Nephron (organoid): ENCODE data around the gene FKBP3.

Source experiments
- H3K27ac Mint-ChIP-seq, 3 experiments: 2 replicates each; pipeline ENCODE4 v1.8.0; 2020; ENCODE audit warnings: mixed read lengths in 3 of 3, mild to moderate bottlenecking in 2 of 3, moderate library complexity in 1 of 3
- H3K27me3 Mint-ChIP-seq: 2 replicates; pipeline ENCODE4 v1.8.0; 2021; ENCODE audit warnings: low read depth, mild to moderate bottlenecking, moderate library complexity, mixed read lengths
- H3K36me3 Mint-ChIP-seq: 2 replicates; pipeline ENCODE4 v1.8.0; 2020; ENCODE audit warnings: low read depth, mixed read lengths
- H3K4me1 Mint-ChIP-seq: 2 replicates; pipeline ENCODE4 v1.8.0; 2020; ENCODE audit warnings: mixed read lengths
- H3K4me3 Mint-ChIP-seq, 3 experiments: 2 replicates each; pipeline ENCODE4 v1.8.0; 2020; ENCODE audit warnings: mild to moderate bottlenecking in 3 of 3, mixed read lengths in 3 of 3, moderate library complexity in 2 of 3
- H3K9me3 Mint-ChIP-seq: 2 replicates; pipeline ENCODE4 v1.8.0; 2020; ENCODE audit warnings: mixed read lengths
- TF ChIP-seq, protein P1 (sequence below), 3 experiments: fragments of 200-600 bp; sonication (generic); IDR thresholded peaks; one replicate each; pipeline ENCODE4 v1.5.0; 2021; ENCODE audit warnings: antibody characterized with exemption in 3 of 3; ENCODE audit not compliant: unreplicated experiment in 3 of 3

FKBP3 gene

GRCh38 chr14:45065956-45066355, 68.3 kb downstream of the FKBP3 start:
- Mint-ChIP-seq H3K4me1 (peaks cover 20% of the 10 kb centered on the region), H3K27me3 (no peaks in the 10 kb centered on the region), H3K27ac (peak overlapping the region; percentile 70 to 93 (median 85)), H3K36me3 (peaks cover 55% of the 10 kb centered on the region), H3K4me3 (peak overlapping the region in 1 of 3 experiments; percentile 46), H3K9me3 (peaks cover 2% of the 10 kb centered on the region)
- TF ChIP-seq, protein P1, sequence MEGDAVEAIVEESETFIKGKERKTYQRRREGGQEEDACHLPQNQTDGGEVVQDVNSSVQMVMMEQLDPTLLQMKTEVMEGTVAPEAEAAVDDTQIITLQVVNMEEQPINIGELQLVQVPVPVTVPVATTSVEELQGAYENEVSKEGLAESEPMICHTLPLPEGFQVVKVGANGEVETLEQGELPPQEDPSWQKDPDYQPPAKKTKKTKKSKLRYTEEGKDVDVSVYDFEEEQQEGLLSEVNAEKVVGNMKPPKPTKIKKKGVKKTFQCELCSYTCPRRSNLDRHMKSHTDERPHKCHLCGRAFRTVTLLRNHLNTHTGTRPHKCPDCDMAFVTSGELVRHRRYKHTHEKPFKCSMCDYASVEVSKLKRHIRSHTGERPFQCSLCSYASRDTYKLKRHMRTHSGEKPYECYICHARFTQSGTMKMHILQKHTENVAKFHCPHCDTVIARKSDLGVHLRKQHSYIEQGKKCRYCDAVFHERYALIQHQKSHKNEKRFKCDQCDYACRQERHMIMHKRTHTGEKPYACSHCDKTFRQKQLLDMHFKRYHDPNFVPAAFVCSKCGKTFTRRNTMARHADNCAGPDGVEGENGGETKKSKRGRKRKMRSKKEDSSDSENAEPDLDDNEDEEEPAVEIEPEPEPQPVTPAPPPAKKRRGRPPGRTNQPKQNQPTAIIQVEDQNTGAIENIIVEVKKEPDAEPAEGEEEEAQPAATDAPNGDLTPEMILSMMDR (IDR thresholded peaks at IDR 0.05; ENCODE audit: unreplicated experiment in 3 of 3): no peak
